PC-3 (cell line): ENCODE results near the gene PARD6A. TPM values are rescaled to one million over a fixed set of nuclear protein-coding genes. Genes with fewer than 3 reads are reported as not detected.

Experiments
- ATAC-seq: fragments of 200-7000 bp; cut with Tn5 transposase; 2 replicates; pipeline ENCODE4 v1.9.1; 2020; ENCODE audit warnings: mild to moderate bottlenecking, moderate library complexity
- BruUV-seq: library from RNA; stranded (reverse); fragments of 400-500 nt; replicated peaks from 2 replicates; lab custom pipeline; 2021; lab: Mats Ljungman, UMichigan
- CTCF ChIA-PET: fragments of 300-600 bp; sonication (Branson Sonifier 250); formaldehyde crosslinking; loops from one replicate; lab custom pipeline; 2022; ENCODE audit warnings: antibody characterized with exemption; lab: Charles Lee
- POLR2A ChIA-PET: fragments of 300-600 bp; sonication (Branson Sonifier 250); formaldehyde crosslinking; loops from one replicate; lab custom pipeline; 2022; ENCODE audit warnings: antibody characterized with exemption; ENCODE audit not compliant: unreplicated experiment; lab: Charles Lee
- DNase-seq: peaks from one replicate; pipeline ENCODE4 v3.0.0-alpha.2; 2015
- H2AFZ ChIP-seq: fragments of 300-600 bp; sonication (generic); 2 replicates; pipeline ENCODE4 v1.6.0; 2016; ENCODE audit warnings: antibody characterized with exemption, low read length
- H3F3A ChIP-seq: fragments of 300-600 bp; sonication (generic); one replicate; pipeline ENCODE4 v1.6.0; 2017; ENCODE audit warnings: antibody characterized with exemption, low read length, control low read depth, mild to moderate bottlenecking; ENCODE audit not compliant: unreplicated experiment
- H3K27ac ChIP-seq: fragments of 300-600 bp; sonication (generic); 2 replicates; pipeline ENCODE4 v1.5.1; 2016; ENCODE audit warnings: mild to moderate bottlenecking, low read length
- H3K27me3 ChIP-seq: fragments of 300-600 bp; sonication (generic); 2 replicates; pipeline ENCODE4 v1.6.1; 2016; ENCODE audit warnings: low read length, mixed read lengths
- H3K36me3 ChIP-seq: fragments of 300-600 bp; sonication (generic); 2 replicates; pipeline ENCODE4 v1.6.1; 2016; ENCODE audit warnings: low read depth, mixed run types, low read length, mixed read lengths
- H3K4me1 ChIP-seq: fragments of 300-600 bp; sonication (generic); 2 replicates; pipeline ENCODE4 v1.5.1; 2016; ENCODE audit warnings: low read length; ENCODE audit not compliant: insufficient read depth
- H3K4me2 ChIP-seq: fragments of 300-600 bp; sonication (generic); 2 replicates; pipeline ENCODE4 v1.6.0; 2016; ENCODE audit warnings: low read length
- H3K4me3 ChIP-seq: fragments of 300-600 bp; sonication (generic); 2 replicates; pipeline ENCODE4 v1.5.1; 2016; ENCODE audit warnings: mild to moderate bottlenecking, low read length, mixed read lengths
- H3K79me2 ChIP-seq: fragments of 300-600 bp; sonication (generic); 2 replicates; pipeline ENCODE4 v1.6.1; 2017; ENCODE audit warnings: low read length, mixed read lengths
- H3K9ac ChIP-seq: fragments of 300-600 bp; sonication (generic); 2 replicates; pipeline ENCODE4 v1.6.0; 2016; ENCODE audit warnings: mild to moderate bottlenecking, low read length
- H3K9me2 ChIP-seq: fragments of 300-600 bp; sonication (generic); replicated peaks from 2 replicates; pipeline ENCODE4 v1.6.1; 2016; ENCODE audit warnings: mixed run types, low read length, mixed read lengths
- H3K9me3 ChIP-seq: fragments of 300-600 bp; sonication (generic); 2 replicates; pipeline ENCODE4 v1.6.1; 2016; ENCODE audit warnings: low read length, mixed read lengths
- H4K20me1 ChIP-seq: fragments of 300-600 bp; sonication (generic); 2 replicates; pipeline ENCODE4 v1.6.1; 2016; ENCODE audit warnings: low read length, mixed read lengths
- CTCF ChIP-seq: fragments of 300-600 bp; sonication (generic); conservative IDR thresholded peaks from 2 replicates; pipeline ENCODE4 v1.5.1; 2017; ENCODE audit warnings: antibody characterized with exemption, low read depth, mild to moderate bottlenecking, low read length
- EZH2 ChIP-seq: fragments of 300-600 bp; sonication (generic); IDR thresholded peaks from one replicate; pipeline ENCODE4 v1.6.1; 2017; ENCODE audit warnings: antibody characterized with exemption, mild to moderate bottlenecking, low read length; ENCODE audit not compliant: unreplicated experiment
- EZH2phosphoT487 ChIP-seq: fragments of 300-600 bp; sonication (generic); IDR thresholded peaks from 2 replicates; pipeline ENCODE4 v1.6.1; 2018; ENCODE audit warnings: mild to moderate bottlenecking, antibody characterized with exemption, low read length, borderline replicate concordance
- intact Hi-C: fragments of 100-400 bp; cut with micrococcal nuclease; formaldehyde crosslinking; loops from 2 replicates; pipeline ENCODE4 v1.9.0; 2023
- total RNA-seq: library from RNA; depleted of rRNA; stranded (reverse); fragments of >200 nt; gene quantifications from 2 replicates; pipeline ENCODE4 v1.2.3, GENCODE V29; 2014

PARD6A gene
- total RNA-seq, 1 experiment from 2014 or later = 15.1 TPM

- peaks cover 5% of the 10 kb centered on the region for H3K4me1 ChIP-seq
- H3K9me2 ChIP-seq = no peaks in the 10 kb centered on the region
- H2AFZ ChIP-seq = no peak overlapping the region
- H3K4me2 ChIP-seq = no peak overlapping the region
- no peaks in the 10 kb centered on the region for H3K79me2 ChIP-seq
- no peaks in the 10 kb centered on the region for H3K9me3 ChIP-seq
- no peaks in the 10 kb centered on the region for H3K36me3 ChIP-seq
- no peak overlapping the region for H3K27ac ChIP-seq
- ATAC-seq (no peak), DNase-seq (no peak)
- CTCF ChIA-PET = interaction anchor here (0.6 to 1.5 kb wide), 5 partner anchors 47 to 351 kb away, joined by 3 to 10 read pairs (median 5); partner anchors contain the start of genes RANBP10 and TSNAXIP1
- TF ChIP-seq CTCF = no peak
- no peak for TF ChIP-seq EZH2
- no peak for TF ChIP-seq EZH2phosphoT487
- intact Hi-C loops = no loop called here
- no peaks in the 10 kb centered on the region for H3K27me3 ChIP-seq
- no peak overlapping the region for H3K4me3 ChIP-seq
- H3K9ac ChIP-seq = no peak overlapping the region
- BruUV-seq = no TSS peak
- POLR2A ChIA-PET = interaction anchor here (0.7 kb wide), 1 partner anchor 46 kb away, joined by 3 read pairs; no protein-coding TSS in a partner anchor
- no peaks in the 10 kb centered on the region for H4K20me1 ChIP-seq
- H3F3A ChIP-seq = no peaks in the 10 kb centered on the region
Observed at GRCh38 chr16:67672306-67672705, 11.5 kb downstream of the PARD6A start.

GRCh38 chr16:67672739-67673662 lies 12.2 kb downstream of the PARD6A start:
- Histone ChIP-seq H3K4me1 (peaks cover 5% of the 10 kb centered on the region), H3K27ac (no peak overlapping the region), H2AFZ (no peak overlapping the region), H3K79me2 (no peaks in the 10 kb centered on the region), H3F3A (no peaks in the 10 kb centered on the region), H3K9me2 (no peaks in the 10 kb centered on the region), H4K20me1 (no peaks in the 10 kb centered on the region), H3K9ac (no peak overlapping the region), H3K9me3 (no peaks in the 10 kb centered on the region), H3K4me3 (no peak overlapping the region), H3K27me3 (no peaks in the 10 kb centered on the region), H3K4me2 (no peak overlapping the region), H3K36me3 (no peaks in the 10 kb centered on the region)
- POLR2A ChIA-PET = interaction anchor here (0.7 kb wide), 1 partner anchor 45 kb away, joined by 3 read pairs; no protein-coding TSS in a partner anchor
- no TSS peak for BruUV-seq
- CTCF ChIA-PET = interaction anchor here (0.6 to 1.5 kb wide), 5 partner anchors 46 to 350 kb away, joined by 3 to 10 read pairs (median 5); partner anchors contain the start of genes RANBP10 and TSNAXIP1
- TF ChIP-seq CTCF = peak; percentile 87
- TF ChIP-seq EZH2 = no peak
- intact Hi-C loops = no loop called here
- peak; percentile 59 for DNase-seq
- peak; percentile 53 for ATAC-seq
